NCI-H2081 treated with DMSO at 0.1 percent for 48 hours (cell line): ENCODE data around the gene GNE.
"Not testable (repeated sequence)": the region's sequence is repeated elsewhere in the genome, so short reads cannot be mapped to it uniquely, and the experiment has no call there.

ENCODE experiments used
- DNase-seq: peaks from one replicate; lab custom pipeline; 2025; lab: John Stamatoyannopoulos, UW

GNE gene

GRCh38 chr9:36258208-36258995 is at the start of gene GNE:
TSS of gene GNE (minus strand) at chr9:36258448. CDS start at chr9:36249355, 9,093 bp downstream.
- no peak for DNase-seq

GRCh38 chr9:36306471-36307306 is 48.4 kb upstream of the GNE start:
- DNase-seq: no peak

- DNase-seq: not testable (repeated sequence)
Observed at GRCh38 chr9:36304366-36304765, 46.1 kb upstream of the GNE start.

GRCh38 chr9:36301227-36301626 is 43.0 kb upstream of the GNE start:
- DNase-seq: no peak

GRCh38 chr9:36298566-36298965 is 40.3 kb upstream of the GNE start:
- no peak for DNase-seq

GRCh38 chr9:36297798-36298197 is 39.5 kb upstream of the GNE start:
- no peak for DNase-seq

GRCh38 chr9:36294996-36295395 is 36.7 kb upstream of the GNE start:
- DNase-seq: not testable (repeated sequence)

GRCh38 chr9:36293918-36294317 is 35.7 kb upstream of the GNE start:
- DNase-seq: no peak

- no peak for DNase-seq
Observed at GRCh38 chr9:36293171-36293570, 34.9 kb upstream of the GNE start.

GRCh38 chr9:36292641-36293040 is 34.4 kb upstream of the GNE start:
- DNase-seq: no peak

- DNase-seq: no peak
Observed at GRCh38 chr9:36290996-36291395, 32.7 kb upstream of the GNE start.

- no peak for DNase-seq
Observed at GRCh38 chr9:36289836-36290435, 31.7 kb upstream of the GNE start.

- DNase-seq: no peak
Observed at GRCh38 chr9:36288070-36288469, 29.8 kb upstream of the GNE start.

- DNase-seq: no peak
Observed at GRCh38 chr9:36286388-36286787, 28.1 kb upstream of the GNE start.

GRCh38 chr9:36284226-36284625 is 26.0 kb upstream of the GNE start:
- no peak for DNase-seq

- no peak for DNase-seq
Observed at GRCh38 chr9:36282275-36282674, 24.0 kb upstream of the GNE start.

GRCh38 chr9:36280989-36281388 is 22.7 kb upstream of the GNE start:
- no peak for DNase-seq

- no peak for DNase-seq
Observed at GRCh38 chr9:36278243-36278642, 20.0 kb upstream of the GNE start.

- DNase-seq: no peak
Observed at GRCh38 chr9:36276781-36277181, 18.5 kb upstream of the GNE start.

GRCh38 chr9:36276254-36276653 is 18.0 kb upstream of the GNE start:
- no peak for DNase-seq

- no peak for DNase-seq
Observed at GRCh38 chr9:36275060-36275459, 16.8 kb upstream of the GNE start.

- DNase-seq: not testable (repeated sequence)
Observed at GRCh38 chr9:36273354-36273753, 15.1 kb upstream of the GNE start.

- DNase-seq: no peak
Observed at GRCh38 chr9:36268007-36268427, 9.8 kb upstream of the GNE start.
